Kidney epithelial cell (primary cell): ENCODE data around the gene NPLOC4. TPM values are rescaled to one million over a fixed set of nuclear protein-coding genes. Genes with fewer than 3 reads are reported as not detected.
"Not testable (repeated sequence)": the region's sequence is repeated elsewhere in the genome, so short reads cannot be mapped to it uniquely, and the experiment has no call there.

Source experiments
- DNase-seq: peaks from one replicate; pipeline ENCODE4 v3.0.0-alpha.2; 2010; ENCODE audit warnings: low read depth
- H3K27me3 ChIP-seq: 2 replicates; pipeline ENCODE4 v1.6.0; 2011; ENCODE audit warnings: low read length; ENCODE audit not compliant: control insufficient read depth, insufficient read depth
- H3K36me3 ChIP-seq: 2 replicates; pipeline ENCODE4 v1.5.1; 2011; ENCODE audit warnings: low read length; ENCODE audit not compliant: control insufficient read depth, insufficient read depth
- H3K4me3 ChIP-seq: 2 replicates; pipeline ENCODE4 v1.5.1; 2011; ENCODE audit warnings: low read depth, mild to moderate bottlenecking, control low read depth, low read length
- CTCF ChIP-seq: IDR thresholded peaks from 2 replicates; pipeline ENCODE4 v1.5.1; 2011; ENCODE audit warnings: mild to moderate bottlenecking, moderate library complexity, low read length, control low read depth, inconsistent platforms; ENCODE audit not compliant: insufficient read depth, poor library complexity, severe bottlenecking
- total RNA-seq: library from RNA; depleted of rRNA; stranded (reverse); fragments of >200 nt; gene quantifications from 2 replicates; pipeline ENCODE4 v1.2.3, GENCODE V29; 2015

The NPLOC4 gene
- total RNA-seq, 1 donor from 2014 or later = 61.4 TPM

GRCh38 chr17:81675515-81676221 lies 38.8 kb upstream of the NPLOC4 start:
- H3K36me3 ChIP-seq = not testable (repeated sequence)

GRCh38 chr17:81673561-81674258 lies 36.8 kb upstream of the NPLOC4 start:
- H3K36me3 ChIP-seq = peaks cover 3% of the 10 kb centered on the region
- no peak for TF ChIP-seq CTCF
- no peak overlapping the region for H3K4me3 ChIP-seq
- H3K27me3 ChIP-seq = no peaks in the 10 kb centered on the region
- no peak for DNase-seq

More at GRCh38 chr17:81675515-81676221, 38.8 kb upstream of the NPLOC4 start:
- H3K4me3 ChIP-seq, DNase-seq, H3K27me3 ChIP-seq: not testable (repeated sequence)
- peak; percentile 36 for TF ChIP-seq CTCF

- Histone ChIP-seq H3K4me3 (no peak overlapping the region), H3K36me3 (peaks cover 3% of the 10 kb centered on the region), H3K27me3 (no peaks in the 10 kb centered on the region)
- no peak for TF ChIP-seq CTCF
- DNase-seq = no peak
Measured at GRCh38 chr17:81672954-81673353, 36.0 kb upstream of the NPLOC4 start.

- DNase-seq = no peak
- H3K27me3 ChIP-seq = no peaks in the 10 kb centered on the region
- peaks cover 3% of the 10 kb centered on the region for H3K36me3 ChIP-seq
- TF ChIP-seq CTCF = no peak
- no peak overlapping the region for H3K4me3 ChIP-seq
Measured at GRCh38 chr17:81672504-81672903, 35.6 kb upstream of the NPLOC4 start.

- Histone ChIP-seq H3K4me3 (no peak overlapping the region), H3K27me3 (no peaks in the 10 kb centered on the region), H3K36me3 (peaks cover 3% of the 10 kb centered on the region)
- no peak for DNase-seq
- TF ChIP-seq CTCF = no peak
Measured at GRCh38 chr17:81667754-81668153, 30.8 kb upstream of the NPLOC4 start.
